H1 (cell line): Measurements from ENCODE around the gene LCE4A. TPM values are rescaled to one million over a fixed set of nuclear protein-coding genes. Genes with fewer than 3 reads are reported as not detected.

Experiments used
- CTCF ChIA-PET: fragments of 300-600 bp; sonication (Branson Sonifier 250); formaldehyde crosslinking; loops from one replicate; lab custom pipeline; 2021; ENCODE audit not compliant: partially characterized antibody; lab: Charles Lee
- POLR2A ChIA-PET: fragments of 300-600 bp; sonication (Branson Sonifier 250); formaldehyde crosslinking; loops from one replicate; lab custom pipeline; 2021; ENCODE audit warnings: inconsistent platforms; ENCODE audit not compliant: partially characterized antibody; lab: Charles Lee
- DNase-seq, 2 experiments: peaks; one replicate each; pipeline versions ENCODE4 v3.0.0 to v3.0.0-alpha.2; 2010 to 2022; ENCODE audit warnings: low spot score in 2 of 2, low read depth in 1 of 2, mixed read lengths in 1 of 2
- FAIRE-seq: peaks from 2 replicates; lab custom pipeline; 2011; peaks lifted over from hg19 to GRCh38; lab: Jason Lieb, UNC
- H2AFZ ChIP-seq: 2 replicates; pipeline ENCODE4 v1.8.1; 2012; ENCODE audit warnings: low read length, inconsistent platforms
- H2AK5ac ChIP-seq: 2 replicates; pipeline ENCODE4 v1.6.1; 2013; ENCODE audit warnings: low read depth, low read length
- H2BK120ac ChIP-seq: replicated peaks from 2 replicates; pipeline ENCODE3; 2013; ENCODE audit warnings: low read depth, low read length, inconsistent platforms
- H2BK12ac ChIP-seq: 2 replicates; pipeline ENCODE4 v1.6.1; 2013; ENCODE audit warnings: low read depth, low read length
- H2BK15ac ChIP-seq: 2 replicates; pipeline ENCODE4 v1.6.1; 2013; ENCODE audit warnings: low read length
- H2BK20ac ChIP-seq: 2 replicates; pipeline ENCODE4 v1.6.1; 2013; ENCODE audit warnings: low read length
- H2BK5ac ChIP-seq: 2 replicates; pipeline ENCODE4 v1.6.1; 2013; ENCODE audit warnings: low read depth, low read length
- H3K14ac ChIP-seq: 2 replicates; pipeline ENCODE4 v1.6.1; 2013; ENCODE audit warnings: inconsistent platforms; ENCODE audit not compliant: insufficient read length
- H3K18ac ChIP-seq: 2 replicates; pipeline ENCODE4 v1.6.1; 2013; ENCODE audit warnings: low read length; ENCODE audit errors: extremely low read depth
- H3K23ac ChIP-seq: 2 replicates; pipeline ENCODE4 v1.6.1; 2013; ENCODE audit warnings: inconsistent platforms; ENCODE audit not compliant: insufficient read length
- H3K23me2 ChIP-seq: 2 replicates; pipeline ENCODE4 v1.6.1; 2013; ENCODE audit warnings: low read depth, low read length
- H3K27ac ChIP-seq: 2 replicates; pipeline ENCODE4 v1.6.1; 2011; ENCODE audit warnings: low read depth, low read length, inconsistent platforms
- H3K27me3 ChIP-seq, 4 experiments: replicated peaks in 1 of 4; 1 replicate in 1 of 4; 2 replicates in 3 of 4; pipeline versions ENCODE4 v1.6.1 to v1.8.1; 2011 to 2013; ENCODE audit warnings: low read length in 3 of 4, mild to moderate bottlenecking in 3 of 4, inconsistent platforms in 2 of 4, mixed read lengths in 2 of 4, moderate library complexity in 1 of 4; ENCODE audit not compliant: control insufficient read depth in 3 of 4, insufficient read depth in 3 of 4; ENCODE audit errors: extremely low read depth in 1 of 4
- H3K36me3 ChIP-seq, 4 experiments: 2 replicates each; pipeline versions ENCODE4 v1.6.1 to v1.8.1; 2011 to 2013; ENCODE audit warnings: mild to moderate bottlenecking in 4 of 4, low read length in 3 of 4, moderate library complexity in 2 of 4, control low read depth in 1 of 4, inconsistent platforms in 1 of 4; ENCODE audit not compliant: insufficient read depth in 4 of 4, control insufficient read depth in 2 of 4
- H3K4ac ChIP-seq: replicated peaks from 2 replicates; pipeline ENCODE3; 2013; ENCODE audit warnings: low read length, low read depth, mixed read lengths, inconsistent platforms; ENCODE audit not compliant: insufficient read length
- H3K4me1 ChIP-seq, 4 experiments: replicated peaks in 1 of 4; 1 replicate in 1 of 4; 2 replicates in 3 of 4; pipeline versions ENCODE4 v1.6.1 to v1.8.1; 2011 to 2013; ENCODE audit warnings: low read length in 3 of 4, inconsistent platforms in 2 of 4, mixed read lengths in 1 of 4; ENCODE audit not compliant: insufficient read depth in 4 of 4, control insufficient read depth in 3 of 4
- H3K4me2 ChIP-seq, 2 experiments: 2 replicates each; pipeline versions ENCODE4 v1.6.1 to v1.8.1; 2011 to 2013; ENCODE audit warnings: low read depth in 2 of 2, low read length in 2 of 2, control low read depth in 1 of 2, inconsistent platforms in 1 of 2, mild to moderate bottlenecking in 1 of 2; ENCODE audit not compliant: insufficient read depth in 1 of 2
- H3K4me3 ChIP-seq, 4 experiments: fragments of 200-600, 300-600 bp in 1 of 4; sonication (generic), shearing (Covaris generic), sonication (Bioruptor Twin) in 1 of 4; 2 replicates each; pipeline versions ENCODE4 v1.5.1 to v1.8.1; 2011 to 2016; ENCODE audit warnings: low read length in 4 of 4, low read depth in 3 of 4, control low read depth in 2 of 4, inconsistent platforms in 2 of 4, mild to moderate bottlenecking in 2 of 4, mixed read lengths in 1 of 4, moderate library complexity in 1 of 4; ENCODE audit not compliant: insufficient read depth in 2 of 4; ENCODE audit errors: extremely low read depth in 1 of 4
- H3K56ac ChIP-seq: replicated peaks from 2 replicates; pipeline ENCODE3; 2013; ENCODE audit warnings: low read depth, mild to moderate bottlenecking, mixed read lengths, low read length, inconsistent platforms; ENCODE audit not compliant: insufficient read length
- H3K79me1 ChIP-seq: 2 replicates; pipeline ENCODE4 v1.6.1; 2013; ENCODE audit warnings: low read depth, low read length, control low read depth
- H3K79me2 ChIP-seq, 2 experiments: 2 replicates each; pipeline versions ENCODE4 v1.6.1 to v1.8.1; 2012 to 2013; ENCODE audit warnings: low read length in 2 of 2, mild to moderate bottlenecking in 2 of 2, inconsistent platforms in 1 of 2; ENCODE audit not compliant: insufficient read depth in 2 of 2, control insufficient read depth in 1 of 2
- H3K9ac ChIP-seq, 4 experiments: replicated peaks in 1 of 4; 1 replicate in 1 of 4; 2 replicates in 3 of 4; pipeline versions ENCODE4 v1.6.1 to v1.8.1; 2011 to 2013; ENCODE audit warnings: low read depth in 3 of 4, low read length in 3 of 4, control low read depth in 2 of 4, mild to moderate bottlenecking in 2 of 4, moderate library complexity in 2 of 4, inconsistent platforms in 1 of 4; ENCODE audit errors: extremely low read depth in 1 of 4
- H3K9me3 ChIP-seq, 2 experiments: 2 replicates each; pipeline versions ENCODE4 v1.6.1 to v1.8.1; 2012 to 2013; ENCODE audit warnings: mild to moderate bottlenecking in 2 of 2, moderate library complexity in 2 of 2, control low read depth in 1 of 2, inconsistent platforms in 1 of 2, low read depth in 1 of 2, low read length in 1 of 2, mixed read lengths in 1 of 2; ENCODE audit not compliant: insufficient read depth in 2 of 2
- H4K20me1 ChIP-seq, 2 experiments: replicated peaks in 1 of 2; 2 replicates each; pipeline versions ENCODE3 to v1.8.1; 2011 to 2013; ENCODE audit warnings: inconsistent platforms in 2 of 2, low read length in 2 of 2, mild to moderate bottlenecking in 1 of 2; ENCODE audit not compliant: insufficient read depth in 2 of 2, control insufficient read depth in 1 of 2
- H4K5ac ChIP-seq: 2 replicates; pipeline ENCODE4 v1.6.1; 2013; ENCODE audit warnings: low read length, low read depth, mixed read lengths, inconsistent platforms; ENCODE audit not compliant: insufficient read length
- H4K8ac ChIP-seq: 2 replicates; pipeline ENCODE4 v1.8.0; 2013; ENCODE audit warnings: mild to moderate bottlenecking, moderate library complexity, low read length, inconsistent platforms; ENCODE audit not compliant: insufficient read depth; ENCODE audit errors: extremely low read depth
- H4K91ac ChIP-seq: replicated peaks from 2 replicates; pipeline ENCODE3; 2013; ENCODE audit warnings: low read length, mixed read lengths, inconsistent platforms; ENCODE audit not compliant: insufficient read length
- CEBPB ChIP-seq: IDR thresholded peaks from 2 replicates; pipeline ENCODE4 v1.6.1; 2012; ENCODE audit warnings: low read depth, low read length
- CHD2 ChIP-seq: IDR thresholded peaks from 2 replicates; pipeline ENCODE4 v1.6.1; 2012; ENCODE audit warnings: low read length, improper control_type of control experiment
- CTBP2 ChIP-seq: IDR thresholded peaks from 2 replicates; pipeline ENCODE4 v1.7.0; 2011; ENCODE audit warnings: borderline replicate concordance, mild to moderate bottlenecking, moderate library complexity, mixed read lengths, low read length; ENCODE audit not compliant: insufficient read depth, insufficient read length
- GABPA ChIP-seq: IDR thresholded peaks from 2 replicates; pipeline ENCODE4 v1.6.1; 2011; ENCODE audit warnings: mild to moderate bottlenecking, low read length, moderate library complexity, borderline replicate concordance; ENCODE audit not compliant: insufficient read depth
- KDM5A ChIP-seq: fragments of 200-600 bp; IDR thresholded peaks from 2 replicates; pipeline ENCODE4 v1.7.1; 2012; ENCODE audit warnings: mild to moderate bottlenecking, low read length, inconsistent platforms, mixed read lengths
- NANOG ChIP-seq: IDR thresholded peaks from 2 replicates; pipeline ENCODE4 v1.6.1; 2011; ENCODE audit warnings: low read length, low read depth, mild to moderate bottlenecking, inconsistent platforms; ENCODE audit not compliant: insufficient read depth, poor library complexity, severe bottlenecking
- NRF1 ChIP-seq: IDR thresholded peaks from 2 replicates; pipeline ENCODE4 v1.6.1; 2011; ENCODE audit warnings: mild to moderate bottlenecking, low read depth, low read length, improper control_type of control experiment
- RAD21 ChIP-seq, 2 experiments: IDR thresholded peaks in 1 of 2; conservative IDR thresholded peaks in 1 of 2; 2 replicates each; pipeline ENCODE4 v1.6.1; 2011; ENCODE audit warnings: low read depth in 2 of 2, low read length in 2 of 2, improper control_type of control experiment in 1 of 2, inconsistent platforms in 1 of 2, mild to moderate bottlenecking in 1 of 2, moderate library complexity in 1 of 2
- RBBP5 ChIP-seq: IDR thresholded peaks from 2 replicates; pipeline ENCODE4 v1.7.1; 2012; ENCODE audit warnings: low read depth, mild to moderate bottlenecking, inconsistent platforms, low read length, moderate library complexity, borderline replicate concordance
- RFX5 ChIP-seq: IDR thresholded peaks from 2 replicates; pipeline ENCODE4 v1.6.1; 2011; ENCODE audit warnings: low read depth, low read length, improper control_type of control experiment, borderline replicate concordance
- SP2 ChIP-seq: IDR thresholded peaks from 2 replicates; pipeline ENCODE4 v1.6.1; 2012; ENCODE audit warnings: mild to moderate bottlenecking, low read length, inconsistent platforms
- TAF1 ChIP-seq: IDR thresholded peaks from 2 replicates; pipeline ENCODE4 v1.6.1; 2011; ENCODE audit warnings: mild to moderate bottlenecking, low read depth, low read length
- WGBS, 2 experiments: shearing (Covaris generic) in 1 of 2; methylation state at CpG; one replicate each; pipeline versions ENCODE4 v1.1.6 to v1.1.7; 2013 to 2015; ENCODE audit warnings: low lambda C conversion rate in 2 of 2, mixed read lengths in 2 of 2, inconsistent platforms in 1 of 2, low coverage in 1 of 2, missing lambda C conversion rate in 1 of 2; ENCODE audit not compliant: insufficient replicate concordance in 2 of 2, insufficient coverage in 1 of 2, insufficient read length in 1 of 2; ENCODE audit errors: extremely low coverage in 1 of 2, missing lambda C conversion rate in 1 of 2; 5-methylcytosine and 5-hydroxymethylcytosine counted together
- polyA plus RNA-seq, 7 experiments: library from polyadenylated mRNA; depleted of rRNA in 3 of 7; stranded (reverse) in 5 of 7; unstranded in 2 of 7; fragments of >200 nt in 5 of 7; fragments of 200-250 nt in 2 of 7; gene quantifications; 1 replicate in 5 of 7; 2 replicates in 1 of 7; 4 replicates in 1 of 7; pipeline versions ENCODE4 v1.2.1 to v1.2.3, GENCODE V29; 2011 to 2013; ENCODE audit warnings: missing spikeins in 2 of 7, mixed read lengths in 2 of 7
- total RNA-seq: library from RNA; stranded (reverse); fragmentation: NEBNext Ultra II Directional; extraction: Animal tissue kit (Norgen Biotek cat#: 25700); gene quantifications from 2 replicates; pipeline ENCODE4 v1.2.1, GENCODE V29; 2021
- TF ChIP-seq, protein P1 (sequence below): IDR thresholded peaks from 2 replicates; pipeline ENCODE4 v1.6.1; 2011; ENCODE audit warnings: low read length, improper control_type of control experiment

LCE4A gene
- total and polyA plus RNA-seq, 2 of the 8 experiments (the other 6 are each of a cell fraction or from before 2014, with no cell fraction given), result not detected

DNA sequence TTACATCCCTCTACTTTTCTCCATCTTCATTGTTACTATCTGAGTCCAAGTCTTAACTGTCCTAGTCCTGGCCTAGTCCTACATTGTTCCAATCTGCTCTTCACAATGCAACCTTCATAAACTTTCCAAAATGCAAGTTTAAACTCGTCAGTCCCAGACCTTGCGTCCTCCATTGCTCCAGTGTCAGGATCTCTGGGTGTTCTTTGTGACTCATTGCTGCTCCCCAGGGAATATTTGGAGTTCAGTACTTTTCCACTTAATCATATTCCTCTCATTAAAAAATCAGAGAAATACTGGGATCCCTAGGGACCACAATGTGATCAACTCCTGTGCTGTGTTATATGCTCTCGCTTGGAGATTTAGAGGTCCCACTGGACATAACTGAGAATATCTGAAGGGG, 31.9 kb downstream of the LCE4A start:
- H3K18ac ChIP-seq, result no peak overlapping the region
- no peaks in the 10 kb centered on the region for H3K27me3 ChIP-seq
- no peak overlapping the region for H3K9ac ChIP-seq
- no peak overlapping the region for H3K23ac ChIP-seq
- no peaks in the 10 kb centered on the region for H4K20me1 ChIP-seq
- H3K23me2 ChIP-seq, result no peaks in the 10 kb centered on the region
- H2BK12ac ChIP-seq, result no peak overlapping the region
- H4K5ac ChIP-seq, result no peak overlapping the region
- no peaks in the 10 kb centered on the region; a peak in 1 of 8 replicates for H3K36me3 ChIP-seq
- no peak overlapping the region for H2AFZ ChIP-seq
- H3K79me1 ChIP-seq, result no peaks in the 10 kb centered on the region
- 77% methylated on average over 3 of the region's 3 CpGs; no CpG with 5 or more reads in 1 of the 2 experiments for WGBS, 2 experiments
- no peaks in the 10 kb centered on the region for H3K79me2 ChIP-seq
- H3K4me1 ChIP-seq, result no peaks in the 10 kb centered on the region
- H3K56ac ChIP-seq, result no peak overlapping the region
- H3K9me3 ChIP-seq, result peaks cover 83 to 97% of the 10 kb centered on the region in 2 experiments
- POLR2A ChIA-PET, result no interaction called here
- no peak overlapping the region for H3K14ac ChIP-seq
- H2BK15ac ChIP-seq, result no peak overlapping the region
- no peak for DNase-seq
- no peak overlapping the region for H3K4ac ChIP-seq
- FAIRE-seq, result no peak
- no peak overlapping the region for H3K4me2 ChIP-seq
- no peak overlapping the region for H4K8ac ChIP-seq
- CTCF ChIA-PET, result interaction anchor here (0.6 kb wide), 1 partner anchor 748 kb away, joined by 3 read pairs; no protein-coding TSS in a partner anchor
- H3K27ac ChIP-seq, result no peak overlapping the region
- no peak overlapping the region for H2BK120ac ChIP-seq
- H4K91ac ChIP-seq, result no peak overlapping the region
- H2AK5ac ChIP-seq, result no peak overlapping the region
- H2BK5ac ChIP-seq, result no peak overlapping the region
- H3K4me3 ChIP-seq, result no peak overlapping the region
- H2BK20ac ChIP-seq, result no peak overlapping the region
- no peak for TF ChIP-seq RFX5
- TF ChIP-seq CHD2, result no peak
- TF ChIP-seq RBBP5, result no peak
- TF ChIP-seq NANOG, result no peak
- TF ChIP-seq TAF1, result no peak
- no peak for TF ChIP-seq RAD21 (IDR thresholded peaks at IDR 0.05 in 1 of 2, conservative IDR thresholded peaks at IDR 0.05 in 1 of 2; ENCODE audit: low read depth in 2 of 2, low read length in 2 of 2)
- TF ChIP-seq CEBPB, result no peak
- TF ChIP-seq GABPA, result no peak
- no peak for TF ChIP-seq KDM5A
- TF ChIP-seq, protein P1, sequence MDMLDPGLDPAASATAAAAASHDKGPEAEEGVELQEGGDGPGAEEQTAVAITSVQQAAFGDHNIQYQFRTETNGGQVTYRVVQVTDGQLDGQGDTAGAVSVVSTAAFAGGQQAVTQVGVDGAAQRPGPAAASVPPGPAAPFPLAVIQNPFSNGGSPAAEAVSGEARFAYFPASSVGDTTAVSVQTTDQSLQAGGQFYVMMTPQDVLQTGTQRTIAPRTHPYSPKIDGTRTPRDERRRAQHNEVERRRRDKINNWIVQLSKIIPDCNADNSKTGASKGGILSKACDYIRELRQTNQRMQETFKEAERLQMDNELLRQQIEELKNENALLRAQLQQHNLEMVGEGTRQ, result no peak
- TF ChIP-seq SP2, result no peak
- TF ChIP-seq NRF1, result no peak
- no peak for TF ChIP-seq CTBP2
